Ovary (tissue), 3 donors: Measurements from ENCODE around the gene NR4A1.

ENCODE experiments used
- CTCF ChIP-seq, 3 donors: fragments of 450-650 bp in 2 of 3; fragments of 200-600 bp in 1 of 3; IDR thresholded peaks; one replicate each; pipeline versions ENCODE4 v1.5.1 to v1.8.0; 2016 to 2022; ENCODE audit warnings: antibody characterized with exemption in 3 of 3, mild to moderate bottlenecking in 1 of 3
- EP300 ChIP-seq: sonication (generic); formaldehyde crosslinking; IDR thresholded peaks from one replicate; pipeline ENCODE4 v1.6.1; 2017; ENCODE audit warnings: antibody characterized with exemption
- donor health status: DM: no; HTN: no; CAD: no.

GRCh38 chr12:52082026-52082668 lies 30.9 kb downstream of the NR4A1 start:
- TF ChIP-seq CTCF (IDR thresholded peaks at IDR 0.05): no peak
- no peak for TF ChIP-seq EP300
